ENCODE measurements around the gene FIP1L1.
"Not testable (repeated sequence)": the region's sequence is repeated elsewhere in the genome, so short reads cannot be mapped to it uniquely, and the experiment has no call there.

FIP1L1 gene

DNA sequence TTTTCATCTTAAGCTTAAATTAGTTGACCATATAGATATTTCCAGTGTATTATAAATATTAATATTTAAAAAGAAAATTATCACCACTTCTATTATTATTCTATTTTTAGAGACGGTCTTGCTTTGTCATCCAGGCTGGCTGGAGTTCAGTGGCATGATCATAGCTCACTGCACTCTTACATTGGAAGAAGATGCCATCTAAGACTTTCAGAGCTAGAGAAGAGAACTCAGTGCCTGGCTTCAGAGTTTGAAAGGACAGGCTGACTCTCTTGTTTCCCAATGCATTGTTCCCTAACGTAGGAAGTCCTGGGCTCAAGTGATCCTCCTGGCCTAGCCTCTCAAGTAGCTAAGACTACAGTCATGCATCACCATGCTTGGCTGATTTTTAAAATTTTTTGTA lies 75.9 kb downstream of the FIP1L1 start:
- no peaks in the 10 kb centered on the region for H3K9me3 ChIP-seq (ENCODE audit: insufficient read depth, low read depth, low read length)
- no peaks in the 10 kb centered on the region for H3K4me1 ChIP-seq (ENCODE audit: insufficient read depth, low read length)
- H3K36me3 ChIP-seq (ENCODE audit: insufficient read depth, low read depth, low read length) = peaks cover 55% of the 10 kb centered on the region
- no peak overlapping the region for H3K27ac ChIP-seq (ENCODE audit: low read length)
- H3K9ac ChIP-seq (ENCODE audit: low read depth, low read length) = no peak overlapping the region
- no peaks in the 10 kb centered on the region for H3K27me3 ChIP-seq (ENCODE audit: insufficient read depth, low read length)
- H3K4me3 ChIP-seq (ENCODE audit: low read length) = no peak overlapping the region

GRCh38 chr4:53455766-53456165 lies 78.3 kb downstream of the FIP1L1 start:
- H3K4me3 ChIP-seq (ENCODE audit: low read length) = no peak overlapping the region
- no peaks in the 10 kb centered on the region for H3K4me1 ChIP-seq (ENCODE audit: insufficient read depth, low read length)
- H3K36me3 ChIP-seq (ENCODE audit: insufficient read depth, low read depth, low read length) = peaks cover 79% of the 10 kb centered on the region
- no peak overlapping the region for H3K27ac ChIP-seq (ENCODE audit: low read length)
- no peak overlapping the region for H3K9ac ChIP-seq (ENCODE audit: low read depth, low read length)
- H3K9me3 ChIP-seq (ENCODE audit: insufficient read depth, low read depth, low read length) = no peaks in the 10 kb centered on the region
- no peaks in the 10 kb centered on the region for H3K27me3 ChIP-seq (ENCODE audit: insufficient read depth, low read length)

GRCh38 chr4:53456178-53456577 lies 78.7 kb downstream of the FIP1L1 start:
- H3K27ac ChIP-seq (ENCODE audit: low read length) = no peak overlapping the region
- H3K9me3 ChIP-seq (ENCODE audit: insufficient read depth, low read depth, low read length) = no peaks in the 10 kb centered on the region
- H3K27me3 ChIP-seq (ENCODE audit: insufficient read depth, low read length) = no peaks in the 10 kb centered on the region
- H3K4me1 ChIP-seq (ENCODE audit: insufficient read depth, low read length) = no peaks in the 10 kb centered on the region
- peaks cover 82% of the 10 kb centered on the region for H3K36me3 ChIP-seq (ENCODE audit: insufficient read depth, low read depth, low read length)
- no peak overlapping the region for H3K4me3 ChIP-seq (ENCODE audit: low read length)
- H3K9ac ChIP-seq (ENCODE audit: low read depth, low read length) = no peak overlapping the region

DNA sequence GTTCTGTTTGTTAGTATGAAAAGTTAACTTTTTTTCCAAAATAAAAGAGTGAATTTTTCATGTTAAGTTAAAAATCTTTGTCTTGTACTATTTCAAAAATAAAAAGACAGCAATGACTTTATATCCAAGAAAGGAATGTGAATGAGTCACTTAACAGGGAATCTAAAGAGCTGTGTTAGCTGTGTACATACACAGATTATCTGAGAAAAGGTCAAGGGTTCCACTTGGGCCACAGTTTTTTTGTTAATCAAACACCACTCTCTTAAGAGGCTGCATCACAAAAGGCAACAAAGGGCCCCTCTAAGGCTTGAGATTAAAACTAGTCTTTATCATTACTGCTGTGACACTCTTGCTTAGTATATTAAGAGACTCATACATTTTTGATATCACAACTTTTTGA lies 82.1 kb downstream of the FIP1L1 start:
- Histone ChIP-seq H3K4me1 (ENCODE audit: insufficient read depth, low read length) (no peaks in the 10 kb centered on the region), H3K4me3 (ENCODE audit: low read length) (no peak overlapping the region), H3K27me3 (ENCODE audit: insufficient read depth, low read length) (no peaks in the 10 kb centered on the region), H3K27ac (ENCODE audit: low read length) (no peak overlapping the region), H3K9me3 (ENCODE audit: insufficient read depth, low read depth, low read length) (no peaks in the 10 kb centered on the region), H3K9ac (ENCODE audit: low read depth, low read length) (no peak overlapping the region), H3K36me3 (ENCODE audit: insufficient read depth, low read depth, low read length) (peaks cover 85% of the 10 kb centered on the region)

GRCh38 chr4:53461244-53461643 lies 83.8 kb downstream of the FIP1L1 start:
- H3K4me1 ChIP-seq (ENCODE audit: insufficient read depth, low read length) = no peaks in the 10 kb centered on the region

DNA sequence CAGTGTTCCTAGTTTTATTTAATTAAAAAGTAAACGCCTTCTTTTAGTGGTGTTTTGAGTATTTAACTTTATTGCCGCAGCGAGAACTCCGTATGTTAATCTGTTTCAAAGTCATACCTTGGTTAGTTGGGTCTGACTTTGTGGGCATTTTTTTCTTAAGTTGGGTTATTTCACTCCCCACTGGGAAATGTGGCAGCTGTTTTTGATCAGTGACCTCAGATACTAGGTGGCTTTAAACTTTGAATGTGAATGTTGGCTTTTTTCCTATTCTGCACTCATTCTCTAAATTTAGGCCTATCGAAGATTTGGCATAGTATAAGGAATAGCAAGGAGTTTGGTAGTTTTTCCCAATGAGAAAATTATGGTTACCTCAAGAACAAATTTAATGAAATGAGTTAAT lies 85.9 kb downstream of the FIP1L1 start:
- H3K9me3 ChIP-seq (ENCODE audit: insufficient read depth, low read depth, low read length) = peaks cover 12% of the 10 kb centered on the region
- H3K27ac ChIP-seq (ENCODE audit: low read length) = no peak overlapping the region
- H3K9ac ChIP-seq (ENCODE audit: low read depth, low read length) = no peak overlapping the region
- no peaks in the 10 kb centered on the region for H3K27me3 ChIP-seq (ENCODE audit: insufficient read depth, low read length)
- H3K4me3 ChIP-seq (ENCODE audit: low read length) = no peak overlapping the region
- no peaks in the 10 kb centered on the region for H3K4me1 ChIP-seq (ENCODE audit: insufficient read depth, low read length)
- peaks cover 51% of the 10 kb centered on the region for H3K36me3 ChIP-seq (ENCODE audit: insufficient read depth, low read depth, low read length)

More at GRCh38 chr4:53461244-53461643, 83.8 kb downstream of the FIP1L1 start:
- Histone ChIP-seq H3K4me3 (ENCODE audit: low read length) (no peak overlapping the region), H3K27ac (ENCODE audit: low read length) (no peak overlapping the region), H3K36me3 (ENCODE audit: insufficient read depth, low read depth, low read length) (peaks cover 68% of the 10 kb centered on the region), H3K9me3 (ENCODE audit: insufficient read depth, low read depth, low read length) (peaks cover 6% of the 10 kb centered on the region), H3K9ac (ENCODE audit: low read depth, low read length) (no peak overlapping the region), H3K27me3 (ENCODE audit: insufficient read depth, low read length) (no peaks in the 10 kb centered on the region)

DNA sequence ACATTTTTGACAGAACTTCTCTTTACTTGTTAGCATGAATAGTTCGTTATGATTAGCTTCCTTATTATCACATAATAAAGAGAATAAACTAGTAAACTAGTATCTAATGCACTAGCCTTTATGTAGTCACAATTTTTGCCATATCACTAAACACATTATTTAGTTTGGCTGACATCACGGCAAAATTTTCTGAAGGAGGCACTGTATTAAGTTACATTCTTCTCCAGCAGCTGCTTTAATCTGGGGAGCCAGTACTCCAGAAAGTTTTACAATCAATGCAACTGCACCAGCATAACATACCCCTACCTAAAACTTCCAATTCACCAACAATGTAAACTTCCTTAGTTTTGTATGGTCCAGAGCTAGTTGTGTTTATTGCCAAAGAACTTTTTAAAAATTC lies 87.8 kb downstream of the FIP1L1 start:
- peaks cover 31% of the 10 kb centered on the region for H3K36me3 ChIP-seq (ENCODE audit: insufficient read depth, low read depth, low read length)
- no peaks in the 10 kb centered on the region for H3K4me1 ChIP-seq (ENCODE audit: insufficient read depth, low read length)
- H3K27ac ChIP-seq (ENCODE audit: low read length) = no peak overlapping the region
- H3K9ac ChIP-seq (ENCODE audit: low read depth, low read length) = no peak overlapping the region
- H3K9me3 ChIP-seq (ENCODE audit: insufficient read depth, low read depth, low read length) = peaks cover 12% of the 10 kb centered on the region
- no peak overlapping the region for H3K4me3 ChIP-seq (ENCODE audit: low read length)
- H3K27me3 ChIP-seq (ENCODE audit: insufficient read depth, low read length) = no peaks in the 10 kb centered on the region

GRCh38 chr4:53465891-53466290 lies 88.5 kb downstream of the FIP1L1 start:
- H3K27me3 ChIP-seq (ENCODE audit: insufficient read depth, low read length) = no peaks in the 10 kb centered on the region
- no peak overlapping the region for H3K27ac ChIP-seq (ENCODE audit: low read length)
- peaks cover 25% of the 10 kb centered on the region for H3K36me3 ChIP-seq (ENCODE audit: insufficient read depth, low read depth, low read length)
- H3K9ac ChIP-seq (ENCODE audit: low read depth, low read length) = no peak overlapping the region
- no peaks in the 10 kb centered on the region for H3K4me1 ChIP-seq (ENCODE audit: insufficient read depth, low read length)
- H3K9me3 ChIP-seq (ENCODE audit: insufficient read depth, low read depth, low read length) = peaks cover 12% of the 10 kb centered on the region
- no peak overlapping the region for H3K4me3 ChIP-seq (ENCODE audit: low read length)

GRCh38 chr4:53466576-53466975 lies 89.1 kb downstream of the FIP1L1 start:
- peaks cover 18% of the 10 kb centered on the region for H3K36me3 ChIP-seq (ENCODE audit: insufficient read depth, low read depth, low read length)
- H3K9ac ChIP-seq (ENCODE audit: low read depth, low read length); H3K27ac ChIP-seq (ENCODE audit: low read length); H3K4me1 ChIP-seq (ENCODE audit: insufficient read depth, low read length); H3K4me3 ChIP-seq (ENCODE audit: low read length); H3K27me3 ChIP-seq (ENCODE audit: insufficient read depth, low read length): not testable (repeated sequence)
- H3K9me3 ChIP-seq (ENCODE audit: insufficient read depth, low read depth, low read length) = peaks cover 12% of the 10 kb centered on the region

DNA sequence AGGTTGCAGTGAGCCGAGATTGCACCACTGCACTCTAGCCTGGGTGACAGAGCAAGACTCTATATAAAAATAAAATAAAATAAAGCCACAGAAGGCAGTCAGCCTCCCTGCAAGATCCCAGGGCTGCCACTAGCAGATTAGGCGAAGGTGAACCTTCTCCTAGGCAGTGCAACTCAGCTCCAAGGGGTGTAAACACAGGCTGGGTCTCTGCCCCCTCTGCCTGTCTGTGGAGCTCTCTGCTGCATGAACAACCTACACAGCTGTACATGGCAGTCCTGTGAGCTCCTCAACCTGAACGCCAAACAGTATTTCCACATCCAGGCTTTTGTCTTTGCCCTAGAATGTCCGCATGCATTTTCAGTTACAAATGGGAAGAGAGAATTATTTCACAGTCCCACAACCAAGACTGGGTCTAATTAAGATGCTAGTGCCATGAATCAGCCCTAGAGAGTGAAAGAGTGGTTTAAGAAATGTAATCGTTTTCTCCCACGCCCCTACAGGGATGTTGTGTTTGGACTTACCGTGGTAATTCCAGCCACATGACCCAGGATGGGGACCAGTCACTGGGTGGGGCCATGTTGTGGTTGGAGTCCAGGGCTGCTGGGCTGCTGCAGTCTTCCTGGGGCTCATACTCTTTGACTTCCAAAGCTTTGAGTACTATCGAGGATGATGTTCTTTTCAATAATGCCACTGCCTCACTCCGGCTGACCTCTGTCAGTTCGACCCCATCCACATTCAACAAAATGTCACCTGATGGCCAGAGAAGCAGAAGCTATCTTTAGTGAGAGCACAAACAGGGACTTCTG lies 99.0 kb downstream of the FIP1L1 start:
- Histone ChIP-seq H3K4me3 (ENCODE audit: low read length) (peak overlapping the region; percentile 38), H3K36me3 (ENCODE audit: insufficient read depth, low read depth, low read length) (0 out of 2 replicates have a peak, but pooled peaks cover 5% of the 10 kb centered on the region), H3K9me3 (ENCODE audit: insufficient read depth, low read depth, low read length) (0 out of 2 replicates have a peak, but pooled peaks cover 5% of the 10 kb centered on the region), H3K27ac (ENCODE audit: low read length) (peak overlapping the region; percentile 90), H3K27me3 (ENCODE audit: insufficient read depth, low read length) (no peaks in the 10 kb centered on the region), H3K9ac (ENCODE audit: low read depth, low read length) (peak overlapping the region; percentile 67; the same call in 1 of the 2 replicates), H3K4me1 (ENCODE audit: insufficient read depth, low read length) (peaks cover 50% of the 10 kb centered on the region; the same call in 1 of the 2 replicates)

DNA sequence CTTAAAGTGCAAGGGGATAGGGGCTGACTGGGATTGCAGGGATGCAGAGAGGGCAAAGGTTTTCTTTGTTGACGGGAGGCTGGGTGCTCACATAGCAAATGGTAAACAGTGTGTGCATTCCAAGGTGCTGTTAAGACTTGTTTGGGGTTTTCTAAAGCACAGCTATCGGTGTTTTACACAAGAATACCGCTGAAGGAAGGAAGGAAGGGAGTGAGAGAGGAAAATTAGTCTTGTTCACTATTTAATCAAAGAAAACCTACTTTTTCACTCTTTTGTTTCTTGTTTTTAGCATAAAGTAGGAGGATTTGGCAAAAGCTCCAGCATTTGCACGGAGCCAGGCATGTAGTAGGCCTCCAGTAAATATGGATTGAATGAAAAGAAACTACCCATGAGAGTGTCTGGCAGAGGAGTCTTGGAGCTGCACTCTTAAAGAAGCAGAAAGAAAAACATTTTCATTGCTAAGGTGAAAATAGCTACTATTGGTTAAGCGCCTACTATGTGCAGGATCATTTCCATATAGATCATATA lies 99.7 kb downstream of the FIP1L1 start:
- H3K9ac ChIP-seq (ENCODE audit: low read depth, low read length) = peak overlapping the region; percentile 67; the same call in 1 of the 2 replicates
- 0 out of 2 replicates have a peak, but pooled peaks cover 5% of the 10 kb centered on the region for H3K36me3 ChIP-seq (ENCODE audit: insufficient read depth, low read depth, low read length)
- H3K9me3 ChIP-seq (ENCODE audit: insufficient read depth, low read depth, low read length) = 0 out of 2 replicates have a peak, but pooled peaks cover 5% of the 10 kb centered on the region
- peaks cover 50% of the 10 kb centered on the region; the same call in 1 of the 2 replicates for H3K4me1 ChIP-seq (ENCODE audit: insufficient read depth, low read length)
- peak overlapping the region; percentile 90 for H3K27ac ChIP-seq (ENCODE audit: low read length)
- H3K27me3 ChIP-seq (ENCODE audit: insufficient read depth, low read length) = no peaks in the 10 kb centered on the region
- H3K4me3 ChIP-seq (ENCODE audit: low read length) = peak overlapping the region; percentile 38

DNA sequence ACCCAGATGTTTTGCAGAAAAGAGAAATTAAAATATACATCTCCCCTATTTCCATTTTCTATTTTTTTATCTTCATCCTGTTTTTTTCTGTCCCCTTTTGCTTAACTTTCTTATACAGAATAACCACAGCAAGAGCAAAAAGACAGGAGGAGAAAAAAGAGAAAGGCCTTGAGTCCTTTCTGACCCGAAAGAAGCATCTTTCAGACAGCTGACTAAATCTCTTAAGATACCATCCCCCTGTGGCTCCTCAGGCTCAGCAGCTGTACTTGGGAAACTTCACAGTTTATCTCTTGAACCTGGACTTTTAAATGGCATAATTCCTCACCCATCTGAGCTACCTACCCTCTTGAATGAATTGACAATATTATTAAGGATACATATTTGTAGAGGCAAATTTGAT lies 100.2 kb downstream of the FIP1L1 start:
- Histone ChIP-seq H3K27ac (ENCODE audit: low read length) (peak overlapping the region; percentile 90), H3K9ac (ENCODE audit: low read depth, low read length) (peak overlapping the region; percentile 67; the same call in 1 of the 2 replicates), H3K27me3 (ENCODE audit: insufficient read depth, low read length) (no peaks in the 10 kb centered on the region), H3K4me3 (ENCODE audit: low read length) (peak overlapping the region; percentile 38; the same call in 1 of the 2 replicates), H3K36me3 (ENCODE audit: insufficient read depth, low read depth, low read length) (0 out of 2 replicates have a peak, but pooled peaks cover 5% of the 10 kb centered on the region), H3K4me1 (ENCODE audit: insufficient read depth, low read length) (peaks cover 50% of the 10 kb centered on the region; the same call in 1 of the 2 replicates), H3K9me3 (ENCODE audit: insufficient read depth, low read depth, low read length) (0 out of 2 replicates have a peak, but pooled peaks cover 5% of the 10 kb centered on the region)

Measured in iPS-20b (cell line).